GM10266 (cell line): ENCODE results near the gene LBX1.

ENCODE experiments used
- DNase-seq: peaks from one replicate; pipeline ENCODE4 v3.0.0; 2012; ENCODE audit errors: extremely low spot score
- TF ChIP-seq, protein P1 (sequence below): IDR thresholded peaks from 2 replicates; pipeline ENCODE4 v1.5.1; 2012; ENCODE audit warnings: mild to moderate bottlenecking, low read depth; ENCODE audit not compliant: control insufficient read depth, insufficient read depth; ENCODE audit errors: missing control alignments

LBX1 gene

GRCh38 chr10:101266381-101267289, 37.4 kb upstream of the LBX1 start:
- TF ChIP-seq, protein P1, sequence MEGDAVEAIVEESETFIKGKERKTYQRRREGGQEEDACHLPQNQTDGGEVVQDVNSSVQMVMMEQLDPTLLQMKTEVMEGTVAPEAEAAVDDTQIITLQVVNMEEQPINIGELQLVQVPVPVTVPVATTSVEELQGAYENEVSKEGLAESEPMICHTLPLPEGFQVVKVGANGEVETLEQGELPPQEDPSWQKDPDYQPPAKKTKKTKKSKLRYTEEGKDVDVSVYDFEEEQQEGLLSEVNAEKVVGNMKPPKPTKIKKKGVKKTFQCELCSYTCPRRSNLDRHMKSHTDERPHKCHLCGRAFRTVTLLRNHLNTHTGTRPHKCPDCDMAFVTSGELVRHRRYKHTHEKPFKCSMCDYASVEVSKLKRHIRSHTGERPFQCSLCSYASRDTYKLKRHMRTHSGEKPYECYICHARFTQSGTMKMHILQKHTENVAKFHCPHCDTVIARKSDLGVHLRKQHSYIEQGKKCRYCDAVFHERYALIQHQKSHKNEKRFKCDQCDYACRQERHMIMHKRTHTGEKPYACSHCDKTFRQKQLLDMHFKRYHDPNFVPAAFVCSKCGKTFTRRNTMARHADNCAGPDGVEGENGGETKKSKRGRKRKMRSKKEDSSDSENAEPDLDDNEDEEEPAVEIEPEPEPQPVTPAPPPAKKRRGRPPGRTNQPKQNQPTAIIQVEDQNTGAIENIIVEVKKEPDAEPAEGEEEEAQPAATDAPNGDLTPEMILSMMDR: no peak
- no peak for DNase-seq

DNA sequence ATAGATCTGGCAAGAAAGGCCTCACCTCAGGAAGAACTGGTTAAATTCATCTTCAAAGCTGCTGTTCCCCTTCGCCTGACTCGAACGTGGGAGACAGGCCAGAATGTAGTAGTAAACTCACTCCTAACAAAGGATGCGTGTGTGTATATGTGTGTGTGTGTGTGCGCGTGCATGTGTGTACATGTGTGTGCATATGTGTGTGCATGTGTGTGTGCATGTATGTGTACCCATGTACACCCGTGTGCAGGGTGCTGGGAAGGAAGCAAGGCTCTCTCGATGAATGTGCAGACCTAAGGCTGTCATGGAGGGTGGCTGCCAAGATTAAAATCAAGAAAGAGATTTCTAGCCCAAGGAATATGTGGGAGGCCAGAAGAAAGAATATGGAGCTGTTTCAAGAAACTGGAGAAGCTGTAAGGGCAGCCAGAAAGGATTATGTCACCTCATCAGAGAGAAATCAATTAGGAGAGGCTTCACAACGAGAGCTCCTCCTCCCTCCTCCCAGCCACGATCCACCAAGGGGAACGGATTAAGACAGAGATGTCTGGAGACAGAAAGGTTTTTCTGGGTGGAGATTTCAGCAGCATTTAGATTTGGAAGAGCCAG, 34.0 kb upstream of the LBX1 start:
- no peak for DNase-seq
- TF ChIP-seq, protein P1: no peak

GRCh38 chr10:101262147-101262546, 32.9 kb upstream of the LBX1 start:
- TF ChIP-seq, protein P1: no peak
- DNase-seq: no peak

DNA sequence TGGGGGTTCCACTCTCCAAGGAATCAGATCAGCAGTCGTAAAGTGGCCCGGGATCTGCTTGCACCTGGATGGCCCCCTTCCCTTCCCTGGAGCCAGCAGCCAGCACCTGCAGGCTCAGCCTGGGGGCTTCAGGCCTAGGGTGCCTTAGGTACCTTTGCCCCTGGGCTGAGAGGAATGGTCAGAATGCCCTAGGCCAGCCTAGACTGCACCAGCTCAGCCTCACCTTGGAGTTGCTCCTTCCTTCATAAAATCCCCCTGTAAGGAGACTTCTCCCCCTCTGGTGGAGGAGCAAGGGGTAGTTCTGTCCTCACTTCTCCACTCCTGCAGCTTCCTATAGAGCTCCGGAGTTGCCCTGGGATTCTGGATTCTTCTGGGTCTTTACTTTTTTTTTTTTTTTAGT, 32.4 kb upstream of the LBX1 start:
- TF ChIP-seq, protein P1: no peak
- no peak for DNase-seq

DNA sequence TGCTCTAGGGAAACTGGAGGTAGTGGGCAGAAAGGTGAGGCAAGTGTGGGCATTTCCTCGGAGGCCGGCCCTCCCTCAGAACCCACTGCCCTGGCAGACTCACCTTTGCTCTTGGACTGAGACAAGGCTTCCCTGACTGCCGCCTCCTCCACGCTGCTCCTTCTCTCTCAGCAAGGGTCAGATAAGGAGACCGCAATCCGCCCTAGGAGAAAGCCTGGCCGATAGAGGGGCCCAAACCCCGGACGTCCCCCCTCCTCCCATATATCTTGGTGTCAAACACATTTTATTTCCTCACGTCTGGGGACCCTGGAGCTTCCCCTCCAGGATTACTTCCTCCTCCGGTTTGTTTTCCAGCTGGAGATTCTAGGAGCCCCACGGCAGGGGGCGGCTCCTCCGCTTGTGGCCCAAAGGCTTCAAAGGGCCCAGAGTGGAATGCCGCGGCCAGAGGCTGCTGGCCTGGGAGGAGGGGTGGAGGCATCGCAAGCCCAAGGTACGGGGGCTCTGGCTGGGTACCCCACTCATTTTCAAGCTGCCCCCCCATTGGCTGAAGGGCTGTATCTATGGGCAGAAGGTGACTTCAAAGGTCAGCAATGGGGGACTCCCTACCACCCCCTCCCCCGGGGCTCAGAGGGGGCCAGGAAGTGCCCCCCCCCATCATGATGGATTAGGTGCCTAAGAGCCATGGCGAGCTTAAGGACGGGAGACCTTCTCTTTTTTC, 31.7 kb upstream of the LBX1 start:
- TF ChIP-seq, protein P1: no peak
- no peak for DNase-seq

DNA sequence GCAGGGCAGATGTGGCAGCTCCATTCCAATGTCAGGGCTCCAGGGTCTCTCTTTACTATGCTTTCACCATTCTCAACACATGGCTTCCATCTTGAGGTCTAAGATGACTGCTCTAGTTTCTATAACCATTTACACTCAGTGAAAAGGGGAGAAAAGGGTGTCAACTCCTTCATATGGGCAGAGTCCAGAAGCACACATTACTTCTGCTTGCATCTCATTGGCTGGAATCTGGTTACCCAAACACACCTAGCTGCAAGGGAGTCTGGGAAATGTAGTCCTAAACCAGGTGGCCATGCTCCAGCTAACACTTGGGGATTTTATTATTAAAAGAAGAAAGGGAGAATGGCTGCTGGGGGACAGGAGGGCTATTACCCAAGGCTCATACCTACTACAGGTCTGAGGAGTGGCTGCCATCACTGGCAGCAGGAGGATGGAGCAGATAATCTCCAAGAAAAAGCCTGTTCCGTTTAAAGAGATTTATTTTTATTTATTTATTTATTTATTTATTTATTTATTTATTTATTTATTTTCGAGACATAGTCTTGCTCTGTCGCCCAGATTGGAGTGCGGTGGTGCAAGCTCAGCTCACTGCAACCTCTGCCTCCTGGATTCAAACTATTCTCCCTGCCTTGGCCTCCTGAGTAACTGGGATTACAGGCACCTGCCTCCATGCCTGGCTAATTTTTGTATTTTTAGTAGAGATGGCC, 29.1 kb upstream of the LBX1 start:
- DNase-seq: no peak
- TF ChIP-seq, protein P1: no peak

GRCh38 chr10:101257491-101257890, 28.2 kb upstream of the LBX1 start:
- TF ChIP-seq, protein P1: no peak
- no peak for DNase-seq
